GM19193 (cell line): ENCODE measurements around the gene COL24A1.

ENCODE experiments used
- POLR2A ChIP-seq: IDR thresholded peaks from 4 replicates; pipeline ENCODE4 v1.6.1; 2011; ENCODE audit not compliant: insufficient read depth, insufficient read length; ENCODE audit errors: extremely low read depth

The COL24A1 gene

DNA sequence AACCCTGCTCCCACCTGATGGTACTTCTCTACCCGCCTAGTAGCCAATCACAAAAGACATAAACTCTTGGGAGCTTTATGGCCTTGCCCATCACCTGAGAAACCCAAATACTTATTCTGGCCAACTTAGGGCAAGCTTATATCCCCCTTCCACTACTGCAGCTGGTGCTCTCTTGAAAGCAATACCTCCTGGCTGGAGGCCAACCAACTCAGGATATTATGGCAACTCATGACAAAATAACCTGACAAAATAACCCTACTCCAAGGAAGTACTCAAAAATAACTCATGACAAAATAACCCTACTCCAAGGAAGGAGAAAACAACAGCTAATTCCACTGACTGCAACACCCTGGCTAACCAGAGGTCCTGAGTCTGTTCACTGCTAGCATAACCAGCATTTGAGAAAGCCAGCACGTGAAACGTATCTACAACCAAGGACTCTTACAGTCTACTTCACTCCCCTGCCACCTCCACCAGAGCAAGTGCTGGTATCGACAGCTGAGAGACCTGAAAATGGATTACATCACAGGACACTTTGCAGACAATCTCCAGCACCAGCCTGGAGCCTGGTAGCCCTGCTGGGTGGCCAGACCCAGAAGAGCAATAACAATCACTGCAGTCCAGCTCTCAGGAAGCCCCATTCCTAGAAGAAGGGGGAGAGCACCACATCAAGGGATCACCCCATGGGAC lies 179.9 kb downstream of the COL24A1 start:
- TF ChIP-seq POLR2A = no peak

DNA sequence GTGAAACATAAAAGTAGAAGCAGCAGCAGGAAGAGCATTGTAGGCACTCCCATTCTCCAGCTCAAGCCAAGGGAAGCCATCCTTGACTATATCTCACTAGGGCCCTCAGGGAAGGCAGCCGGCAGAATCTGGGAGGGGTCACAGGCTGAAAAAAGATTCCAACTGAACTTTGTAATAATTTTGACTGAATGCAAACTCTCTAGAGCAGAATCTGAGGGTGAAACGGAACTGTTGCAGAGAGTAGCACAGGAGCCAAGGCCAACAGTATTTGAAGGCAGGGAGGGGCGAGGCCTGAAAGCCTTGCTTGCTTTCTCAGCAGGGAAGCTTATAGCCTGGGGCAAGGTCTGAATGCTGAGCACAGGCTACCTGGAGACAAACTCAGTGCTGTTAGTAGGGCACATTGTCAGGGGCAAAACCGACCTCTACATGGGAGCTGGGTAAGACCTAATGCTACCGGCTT lies 180.6 kb downstream of the COL24A1 start:
- TF ChIP-seq POLR2A = no peak

DNA sequence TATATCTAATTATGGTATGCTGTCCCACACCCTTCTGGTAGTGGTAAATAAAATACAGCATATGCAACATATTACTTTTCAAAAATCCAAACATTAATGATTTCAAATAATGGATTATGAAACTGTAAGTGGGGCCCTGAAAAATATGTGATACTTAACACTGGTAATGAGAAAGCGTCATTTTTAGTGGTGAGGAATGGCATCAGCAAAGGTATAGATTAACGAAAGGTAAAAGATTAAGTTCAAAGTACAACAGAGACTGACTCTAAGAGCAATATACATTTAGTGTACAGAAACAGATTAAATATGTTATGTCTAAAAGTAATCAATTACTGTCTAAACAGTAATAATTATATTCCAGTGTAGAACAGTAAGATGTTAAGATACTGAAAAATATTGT lies 194.1 kb downstream of the COL24A1 start:
- no peak for TF ChIP-seq POLR2A

GRCh38 chr1:85957760-85958159 lies 198.8 kb downstream of the COL24A1 start:
- TF ChIP-seq POLR2A = no peak

DNA sequence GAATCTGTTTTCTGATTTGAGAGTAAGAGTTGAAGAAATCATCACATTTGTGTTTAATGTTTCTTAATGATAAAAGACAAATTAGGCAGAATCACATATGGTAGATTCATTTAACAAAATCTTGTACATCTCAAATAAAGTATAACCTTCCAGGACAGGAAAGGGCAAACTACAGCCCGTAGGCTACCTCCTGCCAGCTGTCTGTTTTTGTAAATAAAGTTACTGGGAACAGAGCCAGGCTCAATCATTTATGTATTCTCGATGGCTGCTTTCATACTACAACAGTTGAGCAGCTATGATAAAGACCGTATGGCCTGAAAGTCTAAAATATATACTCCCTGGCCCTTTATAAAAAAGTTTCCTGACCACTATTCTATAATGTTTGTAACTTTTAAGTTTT lies 204.1 kb downstream of the COL24A1 start:
- TF ChIP-seq POLR2A = no peak

GRCh38 chr1:85947186-85947585 lies 209.4 kb downstream of the COL24A1 start:
- no peak for TF ChIP-seq POLR2A

DNA sequence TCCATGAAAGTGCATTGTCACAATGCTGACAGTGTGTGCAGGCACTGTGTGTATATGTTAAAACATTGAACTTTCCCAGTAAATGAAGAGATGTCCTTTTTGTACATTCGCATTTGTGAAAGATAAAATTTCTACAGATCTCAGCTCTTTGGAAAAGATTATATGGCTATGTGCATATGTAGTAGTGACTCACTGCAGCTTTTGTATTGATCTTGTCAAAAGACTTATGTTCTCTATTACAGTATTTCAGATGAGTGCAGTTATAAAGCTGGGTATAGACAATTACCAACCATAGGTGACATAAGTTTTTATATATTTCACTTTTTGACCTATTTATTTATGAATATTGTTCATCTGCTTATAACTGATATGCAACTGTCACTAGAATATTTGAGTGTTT lies 212.6 kb downstream of the COL24A1 start:
- no peak for TF ChIP-seq POLR2A

DNA sequence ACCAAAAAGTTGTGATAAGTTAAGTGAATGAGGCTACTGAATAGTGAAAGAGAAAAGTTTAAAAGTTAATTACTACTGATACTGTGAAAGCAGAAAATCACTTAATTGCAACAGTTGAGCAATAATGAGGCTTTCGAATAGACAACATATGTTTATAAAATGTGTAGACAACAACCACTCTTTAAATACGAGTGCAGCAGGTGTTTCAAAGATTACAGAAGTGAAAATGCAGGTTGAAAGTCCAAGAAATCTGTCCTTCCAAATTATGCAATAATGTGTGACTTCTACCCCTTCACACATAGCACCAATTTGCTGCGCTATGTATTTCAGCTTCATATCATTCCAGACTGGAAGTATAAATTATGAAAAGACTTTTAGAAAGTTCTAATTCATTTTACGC lies 213.0 kb downstream of the COL24A1 start:
- TF ChIP-seq POLR2A = no peak

- TF ChIP-seq POLR2A = no peak
Observed at GRCh38 chr1:85940656-85941306, 215.8 kb downstream of the COL24A1 start.

- no peak for TF ChIP-seq POLR2A
Observed at GRCh38 chr1:85938829-85939228, 217.7 kb downstream of the COL24A1 start.

DNA sequence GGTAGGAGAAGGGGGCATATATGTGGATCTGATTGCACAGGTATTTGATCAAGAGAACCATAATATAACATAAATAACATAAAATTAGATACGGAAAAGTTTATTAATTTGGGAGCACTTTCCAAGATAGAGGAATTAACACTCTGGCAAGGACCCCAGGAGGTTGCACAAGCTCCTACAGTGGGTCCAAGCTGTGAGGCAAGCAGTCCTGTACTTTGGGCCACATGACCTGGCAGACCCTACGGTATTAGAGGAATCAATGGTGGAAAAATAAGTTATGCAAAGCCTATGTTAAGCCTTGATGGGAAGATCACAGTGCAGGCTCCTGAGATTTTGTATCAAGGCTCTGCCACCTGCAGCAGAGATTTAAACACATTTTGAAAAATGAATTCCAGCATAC lies 220.1 kb downstream of the COL24A1 start:
- no peak for TF ChIP-seq POLR2A

DNA sequence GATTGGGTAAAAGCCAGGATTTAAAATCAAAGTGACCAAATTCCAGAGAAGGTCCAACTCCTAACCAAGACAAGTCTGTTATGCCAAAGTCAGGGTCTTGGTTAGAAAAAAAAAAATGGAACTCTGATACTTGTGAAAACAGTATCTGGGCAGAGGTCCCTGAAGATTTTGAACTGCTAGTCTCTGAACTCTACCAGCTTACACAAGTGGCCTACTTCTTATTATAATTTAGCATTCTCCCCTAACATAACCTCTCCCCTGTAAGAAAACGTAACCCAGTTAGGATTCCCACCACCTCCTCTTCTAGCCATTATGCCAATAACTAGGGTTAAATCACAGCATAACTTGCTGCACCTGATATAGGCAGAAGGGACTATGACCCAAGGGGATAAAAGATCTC lies 220.5 kb downstream of the COL24A1 start:
- TF ChIP-seq POLR2A = no peak

- TF ChIP-seq POLR2A = no peak
Observed at GRCh38 chr1:85935234-85935633, 221.3 kb downstream of the COL24A1 start.

GRCh38 chr1:85934516-85934915 lies 222.1 kb downstream of the COL24A1 start:
- no peak for TF ChIP-seq POLR2A

- TF ChIP-seq POLR2A = no peak
Observed at GRCh38 chr1:85933961-85934360, 222.6 kb downstream of the COL24A1 start.

- TF ChIP-seq POLR2A = no peak
Observed at GRCh38 chr1:85911742-85912141, 244.8 kb downstream of the COL24A1 start.
